HepG2 (cell line): ENCODE results near the gene CTSV. TPM values are rescaled to one million over a fixed set of nuclear protein-coding genes. Genes with fewer than 3 reads are reported as not detected.
A peak's percentile ranks its signal among the peaks of the same experiment; 100 is the strongest.

Source experiments
- ATF5 ChIP-seq: sonication (generic); formaldehyde crosslinking; IDR thresholded peaks from 2 replicates; pipeline ENCODE4 v1.4.0; 2020; ENCODE audit warnings: mild to moderate bottlenecking, low read depth, missing genetic modification reagents
- DMAP1 ChIP-seq: IDR thresholded peaks from 2 replicates; pipeline ENCODE4 v1.6.1; 2016
- ELF1 ChIP-seq: sonication (generic); formaldehyde crosslinking; IDR thresholded peaks from 2 replicates; pipeline ENCODE4 v1.4.0; 2020; ENCODE audit warnings: missing genetic modification reagents
- FOXA1 ChIP-seq, 2 experiments: fragments of 450-650 bp in 1 of 2; sonication (generic) in 1 of 2; formaldehyde crosslinking in 1 of 2; IDR thresholded peaks; 2 replicates each; pipeline versions ENCODE4 v1.4.0 to v1.6.1; 2016 to 2020; ENCODE audit warnings: missing genetic modification reagents in 1 of 2
- HINFP ChIP-seq: sonication (generic); formaldehyde crosslinking; IDR thresholded peaks from 2 replicates; pipeline ENCODE4 v1.4.0; 2020; ENCODE audit warnings: low read depth, mild to moderate bottlenecking, missing genetic modification reagents
- IRF2 ChIP-seq: IDR thresholded peaks from 2 replicates; pipeline ENCODE4 v1.6.1; 2018; ENCODE audit warnings: missing genetic modification reagents, missing compliant biosample characterization
- KDM5B ChIP-seq: sonication (generic); formaldehyde crosslinking; IDR thresholded peaks from 2 replicates; pipeline ENCODE4 v1.4.0; 2020; ENCODE audit warnings: missing genetic modification reagents, mild to moderate bottlenecking, borderline replicate concordance
- NFKB2 ChIP-seq: sonication (generic); formaldehyde crosslinking; IDR thresholded peaks from 2 replicates; pipeline ENCODE4 v1.4.0; 2020; ENCODE audit warnings: missing genetic modification reagents, borderline replicate concordance
- PHF21A ChIP-seq: sonication (generic); formaldehyde crosslinking; IDR thresholded peaks from 2 replicates; pipeline ENCODE4 v1.5.0; 2020; ENCODE audit warnings: mild to moderate bottlenecking, missing genetic modification reagents
- PPARG ChIP-seq: conservative IDR thresholded peaks from 2 replicates; pipeline ENCODE4 v1.6.1; 2016; ENCODE audit warnings: missing biosample characterization, missing genetic modification reagents
- REL ChIP-seq: sonication (generic); formaldehyde crosslinking; conservative IDR thresholded peaks from 2 replicates; pipeline ENCODE4 v1.8.0; 2022; ENCODE audit warnings: mild to moderate bottlenecking, missing genetic modification reagents, moderate library complexity
- RFX5 ChIP-seq: IDR thresholded peaks from 2 replicates; pipeline ENCODE4 v1.6.1; 2011; ENCODE audit warnings: low read depth, low read length, improper control_type of control experiment
- SIN3B ChIP-seq: fragments of 150-350 bp; IDR thresholded peaks from 2 replicates; pipeline ENCODE4 v1.6.1; 2014; ENCODE audit warnings: low read length
- TCF7L2 ChIP-seq: IDR thresholded peaks from 2 replicates; pipeline ENCODE4 v1.6.1; 2011; ENCODE audit warnings: mild to moderate bottlenecking, low read depth, low read length, moderate library complexity
- TFDP2 ChIP-seq: sonication (generic); formaldehyde crosslinking; IDR thresholded peaks from 2 replicates; pipeline ENCODE4 v1.4.0; 2020; ENCODE audit warnings: missing genetic modification reagents
- TFE3 ChIP-seq: IDR thresholded peaks from 2 replicates; pipeline ENCODE4 v1.6.1; 2016
- ZGPAT ChIP-seq: IDR thresholded peaks from 2 replicates; pipeline ENCODE4 v1.6.1; 2016; ENCODE audit warnings: mild to moderate bottlenecking
- ZNF264 ChIP-seq: sonication (generic); formaldehyde crosslinking; IDR thresholded peaks from 2 replicates; pipeline ENCODE4 v1.4.0; 2020; ENCODE audit warnings: missing genetic modification reagents
- ZNF276 ChIP-seq: sonication (generic); formaldehyde crosslinking; IDR thresholded peaks from 2 replicates; pipeline ENCODE4 v1.4.0; 2020; ENCODE audit warnings: mild to moderate bottlenecking, low read depth, missing genetic modification reagents
- ZNF788 ChIP-seq: sonication (generic); formaldehyde crosslinking; IDR thresholded peaks from 2 replicates; pipeline ENCODE4 v1.5.0; 2020; ENCODE audit warnings: mild to moderate bottlenecking, missing genetic modification reagents, borderline replicate concordance
- ZNF792 ChIP-seq: IDR thresholded peaks from 2 replicates; pipeline ENCODE4 v1.6.1; 2016
- polyA plus RNA-seq, 8 experiments: library from polyadenylated mRNA; depleted of rRNA in 3 of 8; stranded (reverse) in 7 of 8; unstranded in 1 of 8; fragments of >200 nt; fragmentation: Illumina TruSeq in 4 of 8; extraction: Trizol in 4 of 8; gene quantifications; 2 replicates each; pipeline versions ENCODE4 v1.2.1 to v1.2.3, GENCODE V29; 2011 to 2016; ENCODE audit warnings: low read depth in 4 of 8, missing spikeins in 1 of 8, mixed read lengths in 1 of 8; ENCODE audit not compliant: insufficient read depth in 1 of 8
- total RNA-seq, 5 experiments: library from RNA; depleted of rRNA; stranded (reverse); fragments of >200 nt; fragmentation: Illumina TruSeq; extraction: Trizol; gene quantifications; 2 replicates each; pipeline ENCODE4 v1.2.3, GENCODE V29; 2016; ENCODE audit warnings: low read depth in 1 of 5

The CTSV gene
- total and polyA plus RNA-seq, 2 of the 13 experiments (the other 11 are each of a cell fraction or from before 2014, with no cell fraction given), result 10.6 to 12.6 TPM

- TF ChIP-seq ATF5 (CRISPR knock-in tag), result no peak
- TF ChIP-seq ZNF264 (CRISPR knock-in tag), result peak; percentile 44; the same call in 1 of the 2 replicates
- TF ChIP-seq TCF7L2, result no peak
- peak; percentile 39; the same call in 1 of the 2 replicates for TF ChIP-seq PPARG (CRISPR knock-in tag)
- peak; percentile 93 for TF ChIP-seq TFDP2
- TF ChIP-seq IRF2, result no peak
- peak; percentile 63; the same call in 1 of the 2 replicates for TF ChIP-seq KDM5B
- TF ChIP-seq PHF21A, result peak; percentile 52; the same call in 1 of the 2 replicates
- no peak for TF ChIP-seq FOXA1 (IDR thresholded peaks at IDR 0.05)
- TF ChIP-seq FOXA1 (CRISPR knock-in tag; IDR thresholded peaks at IDR 0.05), result 0 out of 2 replicates have a peak, but pooled peaks have one; percentile 19
- TF ChIP-seq ZNF276 (CRISPR knock-in tag), result peak; percentile 53; the same call in 1 of the 2 replicates
- peak; percentile 70 for TF ChIP-seq ZGPAT
- 0 out of 2 replicates have a peak, but pooled peaks have one; percentile 7 for TF ChIP-seq RFX5
- peak; percentile 57; the same call in 1 of the 2 replicates for TF ChIP-seq SIN3B
- TF ChIP-seq NFKB2 (CRISPR knock-in tag), result peak; percentile 76; the same call in 1 of the 2 replicates
- peak; percentile 60; the same call in 1 of the 2 replicates for TF ChIP-seq TFE3 (CRISPR knock-in tag)
- no peak for TF ChIP-seq ELF1 (CRISPR knock-in tag)
- TF ChIP-seq REL (CRISPR knock-in tag), result no peak
- TF ChIP-seq DMAP1 (CRISPR knock-in tag), result 0 out of 2 replicates have a peak, but pooled peaks have one; percentile 48
- TF ChIP-seq ZNF792 (CRISPR knock-in tag), result 0 out of 2 replicates have a peak, but pooled peaks have one; percentile 55
- TF ChIP-seq HINFP (CRISPR knock-in tag), result 0 out of 2 replicates have a peak, but pooled peaks have one; percentile 67
- no peak for TF ChIP-seq ZNF788 (CRISPR knock-in tag)
Observed at GRCh38 chr9:97038611-97039513, at the start of gene CTSV (continued).
